Natural killer cell (primary cell): ENCODE measurements around the gene IFTAP. TPM values are rescaled to one million over a fixed set of nuclear protein-coding genes. Genes with fewer than 3 reads are reported as not detected.

Source experiments
- ATAC-seq, 3 donors: fragments of 150-1000 bp in 2 of 3; fragments of 200-7000 bp in 1 of 3; cut with Tn5 transposase; 1 replicate in 1 of 3; 2 replicates in 2 of 3; pipeline ENCODE4 v1.10.0; 2021; ENCODE audit warnings: mild to moderate bottlenecking in 2 of 3, moderate library complexity in 2 of 3
- DNase-seq, 2 donors: peaks; one replicate each; pipeline versions ENCODE4 v3.0.0 to v3.0.0-alpha.2; 2013 to 2021; ENCODE audit warnings: mixed read lengths in 1 of 2
- H3K27ac ChIP-seq: one replicate; pipeline ENCODE4 v1.5.1; 2013; ENCODE audit warnings: mild to moderate bottlenecking, low read length
- H3K27me3 ChIP-seq: one replicate; pipeline ENCODE4 v1.6.1; 2013; ENCODE audit warnings: low read length; ENCODE audit not compliant: control insufficient read depth, insufficient read depth
- H3K36me3 ChIP-seq: one replicate; pipeline ENCODE4 v1.6.1; 2013; ENCODE audit warnings: low read length; ENCODE audit not compliant: control insufficient read depth, insufficient read depth
- H3K4me1 ChIP-seq: one replicate; pipeline ENCODE4 v1.6.1; 2013; ENCODE audit warnings: low read length; ENCODE audit not compliant: control insufficient read depth, insufficient read depth
- H3K4me3 ChIP-seq: one replicate; pipeline ENCODE4 v1.5.1; 2013; ENCODE audit warnings: low read length
- H3K9me3 ChIP-seq: one replicate; pipeline ENCODE4 v1.6.1; 2013; ENCODE audit warnings: low read length; ENCODE audit not compliant: control insufficient read depth, insufficient read depth
- H3K27ac Mint-ChIP-seq, 2 donors: one replicate each; pipeline ENCODE4 v1.8.0; 2022; ENCODE audit warnings: mild to moderate bottlenecking in 2 of 2, mixed read lengths in 2 of 2, moderate library complexity in 1 of 2
- H3K27me3 Mint-ChIP-seq, 2 donors: one replicate each; pipeline ENCODE4 v1.8.0; 2022; ENCODE audit warnings: low read depth in 2 of 2, mixed read lengths in 2 of 2
- H3K36me3 Mint-ChIP-seq: one replicate; pipeline ENCODE4 v1.8.0; 2022; ENCODE audit warnings: mixed read lengths
- H3K4me1 Mint-ChIP-seq, 2 donors: one replicate each; pipeline ENCODE4 v1.8.0; 2022; ENCODE audit warnings: mixed read lengths in 2 of 2
- H3K4me3 Mint-ChIP-seq: one replicate; pipeline ENCODE4 v1.8.0; 2022; ENCODE audit warnings: mild to moderate bottlenecking, moderate library complexity, mixed read lengths
- H3K9me3 Mint-ChIP-seq, 2 donors: one replicate each; pipeline ENCODE4 v1.8.0; 2022; ENCODE audit warnings: mixed read lengths in 2 of 2
- WGBS: methylation state at CpG from one replicate; pipeline ENCODE4 v1.1.7; 2013; ENCODE audit warnings: missing lambda C conversion rate; ENCODE audit not compliant: insufficient coverage; 5-methylcytosine and 5-hydroxymethylcytosine counted together
- intact Hi-C: fragments of 100-400 bp; cut with micrococcal nuclease; formaldehyde crosslinking; loops from one replicate; pipeline ENCODE4 v1.14.2; 2022
- total RNA-seq, 4 donors: library from RNA; stranded (reverse); fragments of 120-200 nt in 1 of 4; gene quantifications; one replicate each; pipeline versions ENCODE4 v1.2.3 to v1.2.4, GENCODE V29; 2013 to 2022
- TF ChIP-seq, protein P1 (sequence below): fragments of 200-600 bp; IDR thresholded peaks from one replicate; pipeline ENCODE4 v1.8.0; 2022; ENCODE audit warnings: antibody characterized with exemption

Gene IFTAP
- total RNA-seq, 3 donors from 2014 or later (not counting 1 experiment from before 2014, with no cell fraction given) = 0.94 to 1.9 (median 1.8) TPM

DNA sequence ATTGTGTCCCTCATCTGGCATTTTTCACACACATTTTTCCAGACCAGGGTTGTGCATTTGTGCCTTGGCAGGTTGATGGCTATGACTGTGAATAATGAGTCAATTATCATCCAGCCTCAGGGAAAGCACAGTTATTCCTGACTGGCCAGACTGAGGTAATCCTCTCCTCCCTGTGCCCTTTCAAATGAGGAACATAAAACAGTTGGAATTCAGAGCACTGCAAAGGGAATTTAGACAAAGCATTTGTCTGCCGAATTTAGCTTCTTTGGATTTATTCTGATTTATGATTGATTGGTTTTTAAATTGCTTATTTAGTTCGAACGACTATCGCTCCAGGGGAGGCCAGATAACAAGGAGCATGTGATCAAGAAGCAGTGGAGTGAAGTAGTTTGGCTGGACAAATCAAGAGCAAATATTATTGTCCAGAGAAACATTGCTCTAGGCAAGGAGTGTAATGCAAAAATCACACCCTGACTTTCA lies 34.5 kb downstream of the IFTAP start:
- no peaks in the 10 kb centered on the region for H3K4me1 Mint-ChIP-seq
- H3K27me3 Mint-ChIP-seq = peaks cover 0 to 7% of the 10 kb centered on the region in 2 donors
- Histone ChIP-seq H3K4me1 (no peaks in the 10 kb centered on the region), H3K27me3 (no peaks in the 10 kb centered on the region), H3K4me3 (no peak overlapping the region), H3K27ac (no peak overlapping the region), H3K9me3 (no peaks in the 10 kb centered on the region), H3K36me3 (no peaks in the 10 kb centered on the region)
- WGBS = 86% methylated on average over 4 of the region's 4 CpGs
- DNase-seq = no peak
- intact Hi-C loops = no loop called here
- H3K9me3 Mint-ChIP-seq = no peaks in the 10 kb centered on the region
- no peaks in the 10 kb centered on the region for H3K36me3 Mint-ChIP-seq
- no peak for ATAC-seq
- H3K4me3 Mint-ChIP-seq = no peak overlapping the region
- no peak overlapping the region for H3K27ac Mint-ChIP-seq
- TF ChIP-seq, protein P1, sequence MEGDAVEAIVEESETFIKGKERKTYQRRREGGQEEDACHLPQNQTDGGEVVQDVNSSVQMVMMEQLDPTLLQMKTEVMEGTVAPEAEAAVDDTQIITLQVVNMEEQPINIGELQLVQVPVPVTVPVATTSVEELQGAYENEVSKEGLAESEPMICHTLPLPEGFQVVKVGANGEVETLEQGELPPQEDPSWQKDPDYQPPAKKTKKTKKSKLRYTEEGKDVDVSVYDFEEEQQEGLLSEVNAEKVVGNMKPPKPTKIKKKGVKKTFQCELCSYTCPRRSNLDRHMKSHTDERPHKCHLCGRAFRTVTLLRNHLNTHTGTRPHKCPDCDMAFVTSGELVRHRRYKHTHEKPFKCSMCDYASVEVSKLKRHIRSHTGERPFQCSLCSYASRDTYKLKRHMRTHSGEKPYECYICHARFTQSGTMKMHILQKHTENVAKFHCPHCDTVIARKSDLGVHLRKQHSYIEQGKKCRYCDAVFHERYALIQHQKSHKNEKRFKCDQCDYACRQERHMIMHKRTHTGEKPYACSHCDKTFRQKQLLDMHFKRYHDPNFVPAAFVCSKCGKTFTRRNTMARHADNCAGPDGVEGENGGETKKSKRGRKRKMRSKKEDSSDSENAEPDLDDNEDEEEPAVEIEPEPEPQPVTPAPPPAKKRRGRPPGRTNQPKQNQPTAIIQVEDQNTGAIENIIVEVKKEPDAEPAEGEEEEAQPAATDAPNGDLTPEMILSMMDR = no peak

DNA sequence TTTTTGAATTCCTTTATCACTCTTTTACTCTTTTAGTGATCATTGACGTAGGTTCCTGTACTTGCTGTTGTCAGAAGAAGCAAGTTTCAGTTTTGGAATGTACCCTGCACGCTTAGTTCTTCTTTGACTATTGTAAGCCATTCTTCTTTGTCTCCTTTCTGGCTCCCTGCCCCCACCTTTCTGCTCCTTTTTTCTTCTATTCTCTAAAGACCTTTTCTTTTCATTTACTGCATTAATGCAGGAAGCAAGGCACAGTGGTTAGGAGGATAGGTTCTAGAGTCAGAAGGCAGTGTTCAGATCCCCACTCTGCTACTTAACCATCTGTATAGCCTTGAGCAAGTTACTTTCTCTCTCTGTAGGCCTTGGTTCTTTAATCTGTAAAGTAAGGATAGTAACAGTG lies 37.5 kb downstream of the IFTAP start:
- ATAC-seq = no peak
- no peak overlapping the region for H3K27ac Mint-ChIP-seq
- no peaks in the 10 kb centered on the region for H3K9me3 ChIP-seq
- no peaks in the 10 kb centered on the region for H3K9me3 Mint-ChIP-seq
- WGBS = 59% methylated on average over 2 of the region's 2 CpGs
- no peak overlapping the region for H3K27ac ChIP-seq
- no peak overlapping the region for H3K4me3 Mint-ChIP-seq
- H3K36me3 Mint-ChIP-seq = no peaks in the 10 kb centered on the region
- no peak overlapping the region for H3K4me3 ChIP-seq
- no peaks in the 10 kb centered on the region for H3K27me3 ChIP-seq
- peaks cover 0 to 7% of the 10 kb centered on the region in 2 donors for H3K27me3 Mint-ChIP-seq
- intact Hi-C loops = no loop called here
- no peak for DNase-seq
- H3K36me3 ChIP-seq = no peaks in the 10 kb centered on the region
- H3K4me1 Mint-ChIP-seq = no peaks in the 10 kb centered on the region
- TF ChIP-seq, protein P1 = no peak
- H3K4me1 ChIP-seq = no peaks in the 10 kb centered on the region

DNA sequence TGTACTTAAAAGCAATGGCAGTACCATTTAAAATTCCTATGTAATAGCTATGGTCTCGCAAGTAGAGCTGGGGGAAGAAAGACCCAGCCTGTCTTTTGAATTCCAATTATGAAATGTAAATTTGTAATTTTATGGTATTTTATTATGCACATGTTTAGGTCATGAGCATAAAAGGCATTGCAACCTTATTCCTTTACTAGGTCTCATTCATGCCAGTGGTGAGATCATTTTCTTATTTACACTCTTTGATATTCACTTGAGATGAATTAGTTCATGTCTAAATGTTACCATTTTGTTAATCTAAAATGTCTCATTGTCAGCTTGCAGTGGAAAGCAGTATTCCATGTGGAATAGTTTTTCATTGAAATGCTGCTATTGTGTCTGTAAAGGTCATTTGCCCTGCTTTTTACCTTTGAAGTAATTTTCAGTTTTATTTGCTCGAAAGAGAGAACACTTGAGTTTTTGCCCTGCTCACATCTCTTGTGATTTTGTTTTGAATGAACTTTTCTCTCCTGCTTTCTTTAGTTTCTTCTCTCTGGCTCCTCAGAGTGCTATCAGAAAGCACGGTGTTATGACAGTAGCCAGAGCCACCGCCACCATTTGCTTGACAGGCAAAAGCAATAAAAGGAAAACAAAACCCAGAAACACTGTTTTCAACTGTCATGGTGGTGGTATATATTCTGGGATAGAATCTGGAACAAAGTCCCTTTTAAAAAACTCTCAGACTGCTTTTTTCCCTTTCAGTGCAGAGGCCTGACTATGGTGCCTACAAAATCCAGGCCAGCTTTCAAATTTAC lies 41.0 kb downstream of the IFTAP start:
- H3K9me3 Mint-ChIP-seq = no peaks in the 10 kb centered on the region
- no peak for DNase-seq
- H3K4me3 Mint-ChIP-seq = no peak overlapping the region
- no peaks in the 10 kb centered on the region for H3K4me1 ChIP-seq
- H3K27ac Mint-ChIP-seq = no peak overlapping the region
- no peaks in the 10 kb centered on the region for H3K36me3 ChIP-seq
- peaks cover 0 to 7% of the 10 kb centered on the region in 2 donors for H3K27me3 Mint-ChIP-seq
- no peaks in the 10 kb centered on the region for H3K9me3 ChIP-seq
- no peak for ATAC-seq
- 96% methylated on average over 3 of the region's 4 CpGs for WGBS
- no peaks in the 10 kb centered on the region for H3K36me3 Mint-ChIP-seq
- no peak overlapping the region for H3K27ac ChIP-seq
- intact Hi-C loops = no loop called here
- no peak overlapping the region for H3K4me3 ChIP-seq
- TF ChIP-seq, protein P1 = no peak
- H3K27me3 ChIP-seq = no peaks in the 10 kb centered on the region
- no peaks in the 10 kb centered on the region for H3K4me1 Mint-ChIP-seq

DNA sequence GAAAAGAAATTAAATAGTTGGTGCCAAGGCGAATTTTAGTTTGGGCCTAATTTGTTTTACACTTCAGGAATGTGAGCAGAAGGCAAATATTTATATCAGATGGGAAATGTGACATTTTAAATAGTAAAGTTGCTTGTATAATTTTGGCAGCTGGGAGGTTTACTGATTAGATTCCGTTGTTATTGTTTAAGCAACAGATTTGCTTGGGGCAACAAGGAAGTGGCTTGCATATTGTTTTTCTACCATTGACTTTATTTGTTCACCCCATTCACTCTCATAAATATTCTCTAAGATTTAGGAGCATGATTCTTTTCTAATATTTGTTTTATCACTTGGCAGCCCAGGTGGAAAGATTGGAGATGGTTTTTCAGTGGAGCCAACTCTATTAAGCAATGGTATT lies 44.3 kb downstream of the IFTAP start:
- Histone ChIP-seq H3K4me1 (no peaks in the 10 kb centered on the region), H3K36me3 (no peaks in the 10 kb centered on the region), H3K4me3 (no peak overlapping the region), H3K27me3 (no peaks in the 10 kb centered on the region), H3K9me3 (no peaks in the 10 kb centered on the region), H3K27ac (no peak overlapping the region)
- Mint-ChIP-seq H3K27me3 (no peaks in the 10 kb centered on the region), H3K4me1 (no peaks in the 10 kb centered on the region), H3K27ac (no peak overlapping the region), H3K9me3 (no peaks in the 10 kb centered on the region), H3K36me3 (no peaks in the 10 kb centered on the region), H3K4me3 (no peak overlapping the region)
- DNase-seq (no peak), ATAC-seq (no peak)
- WGBS = 72% methylated on average over 2 of the region's 2 CpGs
- intact Hi-C loops = no loop called here
- TF ChIP-seq, protein P1 = no peak
